Endothelial cell of umbilical vein (primary cell): Measurements from ENCODE around the gene VSNL1. TPM values are rescaled to one million over a fixed set of nuclear protein-coding genes. Genes with fewer than 3 reads are reported as not detected.

Source experiments
- BruUV-seq: library from RNA; stranded (reverse); fragments of 400-500 nt; replicated peaks from 2 replicates; lab custom pipeline; 2021; lab: Mats Ljungman, UMichigan
- CTCF ChIA-PET: fragments of 300-600, 350-600 bp; sonication (Branson Sonifier 250); formaldehyde crosslinking; loops from one replicate; lab custom pipeline; 2021; ENCODE audit warnings: antibody characterized with exemption, inconsistent platforms; lab: Charles Lee
- POLR2A ChIA-PET: fragments of 300-600, 350-600 bp; sonication (Branson Sonifier 250); formaldehyde crosslinking; loops from one replicate; lab custom pipeline; 2021; ENCODE audit warnings: antibody characterized with exemption, inconsistent platforms; lab: Charles Lee
- DNase-seq: peaks from one replicate; pipeline ENCODE4 v3.0.0-alpha.2; 2011; ENCODE audit warnings: low read depth, low spot score
- FAIRE-seq: peaks from 2 replicates; lab custom pipeline; 2011; peaks lifted over from hg19 to GRCh38; lab: Jason Lieb, UNC
- H2AFZ ChIP-seq: 2 replicates; pipeline ENCODE4 v1.6.0; 2012; ENCODE audit warnings: low read depth, low read length, control low read depth, inconsistent platforms
- H3K27ac ChIP-seq: 2 replicates; pipeline ENCODE4 v1.5.1; 2011; ENCODE audit warnings: low read depth, mild to moderate bottlenecking, control low read depth, low read length, moderate library complexity; ENCODE audit not compliant: insufficient read depth
- H3K27me3 ChIP-seq, 2 experiments: 2 replicates each; pipeline versions ENCODE4 v1.6.0 to v1.6.1; 2011; ENCODE audit warnings: low read length in 2 of 2, mixed read lengths in 1 of 2; ENCODE audit not compliant: control insufficient read depth in 2 of 2, insufficient read depth in 2 of 2
- H3K36me3 ChIP-seq, 2 experiments: 2 replicates in 1 of 2; 3 replicates in 1 of 2; pipeline ENCODE4 v1.5.1; 2011; ENCODE audit warnings: low read length in 2 of 2, mild to moderate bottlenecking in 1 of 2, moderate library complexity in 1 of 2; ENCODE audit not compliant: control insufficient read depth in 2 of 2, insufficient read depth in 2 of 2; ENCODE audit errors: extremely low read depth in 1 of 2
- H3K4me1 ChIP-seq: 3 replicates; pipeline ENCODE4 v1.5.1; 2011; ENCODE audit warnings: mild to moderate bottlenecking, low read length; ENCODE audit not compliant: control insufficient read depth, insufficient read depth; ENCODE audit errors: extremely low read depth
- H3K4me2 ChIP-seq: 2 replicates; pipeline ENCODE4 v1.6.1; 2011; ENCODE audit warnings: low read length, control low read depth, mixed read lengths; ENCODE audit not compliant: insufficient read depth
- H3K4me3 ChIP-seq, 3 experiments: fragments of 200-600 bp in 1 of 3; sonication (generic), shearing (Covaris generic) in 1 of 3; replicated peaks in 1 of 3; 2 replicates each; pipeline ENCODE4 v1.5.1; 2011 to 2016; ENCODE audit warnings: control low read depth in 3 of 3, low read length in 3 of 3, mild to moderate bottlenecking in 2 of 3, inconsistent platforms in 1 of 3, low read depth in 1 of 3, moderate library complexity in 1 of 3; ENCODE audit not compliant: insufficient read depth in 1 of 3
- H3K79me2 ChIP-seq: 2 replicates; pipeline ENCODE4 v1.6.0; 2012; ENCODE audit warnings: low read length, inconsistent platforms; ENCODE audit not compliant: control insufficient read depth, insufficient read depth
- H3K9ac ChIP-seq: replicated peaks from 2 replicates; pipeline ENCODE3; 2011; ENCODE audit warnings: low read length, control low read depth; ENCODE audit not compliant: insufficient read depth; ENCODE audit errors: extremely low read depth
- H3K9me1 ChIP-seq: replicated peaks from 3 replicates; pipeline ENCODE4 v1.6.0; 2011; ENCODE audit warnings: mild to moderate bottlenecking, low read length; ENCODE audit not compliant: control insufficient read depth, insufficient read depth; ENCODE audit errors: extremely low read depth
- H3K9me3 ChIP-seq: replicated peaks from 2 replicates; pipeline ENCODE4 v1.5.1; 2012; ENCODE audit warnings: low read length, inconsistent platforms; ENCODE audit not compliant: control insufficient read depth, insufficient read depth
- H4K20me1 ChIP-seq: replicated peaks from 2 replicates; pipeline ENCODE3; 2011; ENCODE audit warnings: mild to moderate bottlenecking, low read length; ENCODE audit not compliant: control insufficient read depth, insufficient read depth; ENCODE audit errors: extremely low read depth
- CTCF ChIP-seq, 2 donors: IDR thresholded peaks; 1 replicate in 1 of 2; 2 replicates in 1 of 2; pipeline ENCODE4 v1.5.1; 2011; ENCODE audit warnings: low read length in 2 of 2, mild to moderate bottlenecking in 2 of 2, moderate library complexity in 2 of 2, control low read depth in 1 of 2, inconsistent platforms in 1 of 2, low read depth in 1 of 2; ENCODE audit not compliant: insufficient read depth in 1 of 2; ENCODE audit errors: extremely low read depth in 1 of 2
- EZH2 ChIP-seq: IDR thresholded peaks from 2 replicates; pipeline ENCODE4 v1.6.1; 2012; ENCODE audit warnings: borderline replicate concordance, low read depth, mild to moderate bottlenecking, moderate library complexity, low read length, inconsistent platforms; ENCODE audit not compliant: severe bottlenecking
- FOS ChIP-seq: IDR thresholded peaks from 2 replicates; pipeline ENCODE4 v1.6.1; 2011; ENCODE audit warnings: mild to moderate bottlenecking, low read length, moderate library complexity, borderline replicate concordance; ENCODE audit not compliant: insufficient read depth
- MAX ChIP-seq: IDR thresholded peaks from 2 replicates; pipeline ENCODE4 v1.6.1; 2011; ENCODE audit not compliant: insufficient read depth, insufficient read length
- MYC ChIP-seq: IDR thresholded peaks from one replicate; pipeline ENCODE4 v1.6.1; 2011; ENCODE audit warnings: mild to moderate bottlenecking, low read depth, low read length
- POLR2A ChIP-seq: IDR thresholded peaks from 2 replicates; pipeline ENCODE4 v1.6.1; 2012; ENCODE audit warnings: low read depth, mild to moderate bottlenecking, control low read depth, low read length
- POLR2AphosphoS5 ChIP-seq: IDR thresholded peaks from 2 replicates; pipeline ENCODE4 v1.6.1; 2012; ENCODE audit warnings: low read depth, mild to moderate bottlenecking, control low read depth, low read length, moderate library complexity; ENCODE audit not compliant: insufficient read depth
- dilution Hi-C: fragments of 300-500 bp; cut with MboI; formaldehyde crosslinking; loops from one replicate; pipeline ENCODE4 v1.15.0; 2019; ENCODE audit warnings: low sequenced_read_pairs; ENCODE audit not compliant: extremely low pct_ligation_motif_present
- intact Hi-C: fragments of 100-400 bp; cut with micrococcal nuclease; formaldehyde crosslinking; loops from one replicate; pipeline ENCODE4 v1.10.0; 2022
- polyA plus RNA-seq, 4 experiments: library from polyadenylated mRNA; depleted of rRNA in 3 of 4; stranded (reverse) in 3 of 4; unstranded in 1 of 4; fragments of >200 nt; gene quantifications; 2 replicates each; pipeline versions ENCODE4 v1.2.1 to v1.2.3, GENCODE V29; 2011 to 2012; ENCODE audit warnings: missing spikeins in 1 of 4
- total RNA-seq: library from RNA; stranded (reverse); gene quantifications from 2 replicates; pipeline ENCODE4 v1.2.3, GENCODE V29; 2021

The VSNL1 gene
- total and polyA plus RNA-seq, 2 donors (not counting 3 experiments of a cell fraction or from before 2014, with no cell fraction given): not detected

GRCh38 chr2:17672583-17673317 lies 132.3 kb downstream of the VSNL1 start:
- TF ChIP-seq POLR2A (no peak), FOS (no peak), POLR2AphosphoS5 (no peak), EZH2 (no peak), MAX (no peak), MYC (no peak), CTCF (IDR thresholded peaks at IDR 0.05; ENCODE audit: extremely low read depth in 1 of 2, insufficient read depth in 1 of 2, low read depth in 1 of 2, low read length in 2 of 2) (no peak)
- no peak overlapping the region for H3K9ac ChIP-seq
- H3K4me3 ChIP-seq: no peak overlapping the region
- FAIRE-seq: no peak
- BruUV-seq: no TSS peak
- no peak overlapping the region for H3K4me2 ChIP-seq
- no peak overlapping the region for H2AFZ ChIP-seq
- H3K9me3 ChIP-seq: no peaks in the 10 kb centered on the region
- no peaks in the 10 kb centered on the region for H3K27me3 ChIP-seq
- no peak for DNase-seq
- no peak overlapping the region for H3K27ac ChIP-seq
- dilution Hi-C loops: no loop called here
- POLR2A ChIA-PET: no interaction called here
- CTCF ChIA-PET: interaction anchor here (0.7 to 8.4 kb wide), 8 partner anchors 10 to 900 kb away, joined by 3 to 296 read pairs (median 26); no protein-coding TSS in a partner anchor
- H3K9me1 ChIP-seq: no peaks in the 10 kb centered on the region
- peaks cover 5% of the 10 kb centered on the region for H3K4me1 ChIP-seq
- no peaks in the 10 kb centered on the region for H4K20me1 ChIP-seq
- H3K36me3 ChIP-seq: peaks cover 7 to 9% of the 10 kb centered on the region in 2 experiments
- no peaks in the 10 kb centered on the region for H3K79me2 ChIP-seq
- intact Hi-C loops: no loop called here
